Measurements from ENCODE around the gene CAPN15. TPM values are rescaled to one million over a fixed set of nuclear protein-coding genes. Genes with fewer than 3 reads are reported as not detected.
"Not testable (repeated sequence)": the region's sequence is repeated elsewhere in the genome, so short reads cannot be mapped to it uniquely, and the experiment has no call there.

CAPN15 gene
- total RNA-seq = 31.6 TPM

- peak; percentile 83 for ATAC-seq
- peak; percentile 90 for DNase-seq (ENCODE audit: low spot score)
Observed at GRCh38 chr16:527015-527903, at the start of gene CAPN15. Gene CAPN15 (plus strand): TSS chr16:527712. CDS start chr16:546839, 19,127 bp downstream.

- ATAC-seq = peak; percentile 46
- not testable (repeated sequence) for DNase-seq (ENCODE audit: low spot score)
Observed at GRCh38 chr16:478287-478686, 49.2 kb upstream of the CAPN15 start.

- no peak for ATAC-seq
- DNase-seq (ENCODE audit: low spot score) = no peak
Observed at GRCh38 chr16:482468-483185, 44.9 kb upstream of the CAPN15 start.

- no peak for DNase-seq (ENCODE audit: low spot score)
- no peak for ATAC-seq
Observed at GRCh38 chr16:483341-484075, 44.0 kb upstream of the CAPN15 start.

- no peak for ATAC-seq
- no peak for DNase-seq (ENCODE audit: low spot score)
Observed at GRCh38 chr16:489606-490005, 37.9 kb upstream of the CAPN15 start.

- no peak for ATAC-seq
- no peak for DNase-seq (ENCODE audit: low spot score)
Observed at GRCh38 chr16:490768-491167, 36.7 kb upstream of the CAPN15 start.

GRCh38 chr16:491220-491919 lies 36.1 kb upstream of the CAPN15 start:
- ATAC-seq (no peak), DNase-seq (ENCODE audit: low spot score) (no peak)

- no peak for ATAC-seq
Observed at GRCh38 chr16:492211-492875, 35.2 kb upstream of the CAPN15 start.

GRCh38 chr16:494676-495075 lies 32.8 kb upstream of the CAPN15 start:
- not testable (repeated sequence) for DNase-seq (ENCODE audit: low spot score)

More at GRCh38 chr16:492211-492875, 35.2 kb upstream of the CAPN15 start:
- DNase-seq (ENCODE audit: low spot score) = no peak

GRCh38 chr16:495127-495748 lies 32.3 kb upstream of the CAPN15 start:
- no peak for DNase-seq (ENCODE audit: low spot score)
- peak; percentile 85 for ATAC-seq

More at GRCh38 chr16:494676-495075, 32.8 kb upstream of the CAPN15 start:
- ATAC-seq = not testable (repeated sequence)

- ATAC-seq = peak; percentile 27
- DNase-seq (ENCODE audit: low spot score) = no peak
Observed at GRCh38 chr16:496097-496886, 31.2 kb upstream of the CAPN15 start.

- ATAC-seq = peak; percentile 12
- DNase-seq (ENCODE audit: low spot score) = no peak
Observed at GRCh38 chr16:497258-497657, 30.3 kb upstream of the CAPN15 start.

- ATAC-seq = no peak
- no peak for DNase-seq (ENCODE audit: low spot score)
Observed at GRCh38 chr16:499924-500323, 27.6 kb upstream of the CAPN15 start.

GRCh38 chr16:500709-501108 lies 26.8 kb upstream of the CAPN15 start:
- ATAC-seq = no peak
- no peak for DNase-seq (ENCODE audit: low spot score)

GRCh38 chr16:502179-502943 lies 25.2 kb upstream of the CAPN15 start:
- peak; percentile 89 for DNase-seq (ENCODE audit: low spot score)
- peak; percentile 85 for ATAC-seq

GRCh38 chr16:503150-504071 lies 24.1 kb upstream of the CAPN15 start:
- DNase-seq (ENCODE audit: low spot score) = peak; percentile 55
- peak; percentile 4 for ATAC-seq

Measured in left lobe of liver (tissue), 2 donors.